Activated CD4-positive, alpha-beta T cell treated with anti-CD3 and anti-CD28 coated beads, Interleukin-2, amount 50 U/mL, for 24 hours (primary cell): ENCODE results near the gene ADAP1.

Experiments
- DNase-seq, 2 donors: peaks; one replicate each; pipeline ENCODE4 v3.0.0-alpha.2; 2020; ENCODE audit warnings: low read depth in 1 of 2, low spot score in 1 of 2

ADAP1 gene

GRCh38 chr7:988963-989529 is 34.6 kb upstream of the ADAP1 start:
- DNase-seq = no peak

- DNase-seq = no peak
Observed at GRCh38 chr7:988426-988911, 34.0 kb upstream of the ADAP1 start.

GRCh38 chr7:987909-988308 is 33.4 kb upstream of the ADAP1 start:
- DNase-seq = no peak

- DNase-seq = no peak
Observed at GRCh38 chr7:986766-987751, 32.6 kb upstream of the ADAP1 start.

GRCh38 chr7:985915-986741 is 31.6 kb upstream of the ADAP1 start:
- DNase-seq = no peak

GRCh38 chr7:985127-985416 is 30.6 kb upstream of the ADAP1 start:
- DNase-seq = no peak

GRCh38 chr7:984361-985126 is 30.1 kb upstream of the ADAP1 start:
- no peak for DNase-seq

GRCh38 chr7:983616-984071 is 29.2 kb upstream of the ADAP1 start:
- no peak for DNase-seq

GRCh38 chr7:983004-983615 is 28.6 kb upstream of the ADAP1 start, which contains the start of gene CYP2W1:
TSS of gene CYP2W1 (plus strand) at chr7:983181. CDS start at chr7:983212, 31 bp downstream.
- no peak for DNase-seq

- no peak for DNase-seq
Observed at GRCh38 chr7:982511-983003, 28.1 kb upstream of the ADAP1 start.

GRCh38 chr7:981793-982510 is 27.5 kb upstream of the ADAP1 start:
- DNase-seq = no peak

- no peak for DNase-seq
Observed at GRCh38 chr7:979886-980571, 25.5 kb upstream of the ADAP1 start.

- DNase-seq = no peak
Observed at GRCh38 chr7:979151-979550, 24.7 kb upstream of the ADAP1 start.

- no peak for DNase-seq
Observed at GRCh38 chr7:978416-979091, 24.1 kb upstream of the ADAP1 start.

GRCh38 chr7:978049-978346 is 23.5 kb upstream of the ADAP1 start:
- no peak for DNase-seq

GRCh38 chr7:977326-978048 is 23.0 kb upstream of the ADAP1 start:
- DNase-seq = no peak

GRCh38 chr7:976901-977325 is 22.4 kb upstream of the ADAP1 start:
- DNase-seq = no peak
